GM20000 (cell line): ENCODE data around the gene ADGRL3.

Experiments used
- DNase-seq: peaks from one replicate; pipeline ENCODE4 v3.0.0; 2012; ENCODE audit warnings: low spot score
- CTCF ChIP-seq: IDR thresholded peaks from 2 replicates; pipeline ENCODE4 v1.5.1; 2012; ENCODE audit warnings: mild to moderate bottlenecking, control low read depth; ENCODE audit errors: extremely low read depth, missing control alignments

Gene ADGRL3

GRCh38 chr4:61296144-61296543 is 96.0 kb downstream of the ADGRL3 start:
- no peak for TF ChIP-seq CTCF
- DNase-seq: no peak

- no peak for DNase-seq
- TF ChIP-seq CTCF: no peak
These were observed 98.1 kb downstream of the ADGRL3 start for GRCh38 chr4:61298178-61298740.

- no peak for TF ChIP-seq CTCF
- DNase-seq: no peak
These were observed 99.2 kb downstream of the ADGRL3 start for GRCh38 chr4:61299316-61299715.

GRCh38 chr4:61300266-61300844 is 100.2 kb downstream of the ADGRL3 start:
- no peak for DNase-seq
- no peak for TF ChIP-seq CTCF

GRCh38 chr4:61301271-61301670 is 101.1 kb downstream of the ADGRL3 start:
- no peak for TF ChIP-seq CTCF
- no peak for DNase-seq

- DNase-seq: no peak
- no peak for TF ChIP-seq CTCF
These were observed 107.9 kb downstream of the ADGRL3 start for GRCh38 chr4:61308033-61308432.

GRCh38 chr4:61309616-61310015 is 109.5 kb downstream of the ADGRL3 start:
- no peak for DNase-seq
- TF ChIP-seq CTCF: no peak
